Stimulated activated CD4-positive, alpha-beta T cell treated with anti-CD3 and anti-CD28 coated beads, Interleukin-15, amount 100 ng/mL, for 1 hour (primary cell): ENCODE results near the gene MRTFB.

ENCODE experiments used
- DNase-seq, 2 donors: peaks; one replicate each; pipeline ENCODE4 v3.0.0-alpha.2; 2020; ENCODE audit warnings: low read depth in 1 of 2, low spot score in 1 of 2

MRTFB gene

GRCh38 chr16:14223632-14224031, 152.5 kb downstream of the MRTFB start:
- no peak for DNase-seq

DNA sequence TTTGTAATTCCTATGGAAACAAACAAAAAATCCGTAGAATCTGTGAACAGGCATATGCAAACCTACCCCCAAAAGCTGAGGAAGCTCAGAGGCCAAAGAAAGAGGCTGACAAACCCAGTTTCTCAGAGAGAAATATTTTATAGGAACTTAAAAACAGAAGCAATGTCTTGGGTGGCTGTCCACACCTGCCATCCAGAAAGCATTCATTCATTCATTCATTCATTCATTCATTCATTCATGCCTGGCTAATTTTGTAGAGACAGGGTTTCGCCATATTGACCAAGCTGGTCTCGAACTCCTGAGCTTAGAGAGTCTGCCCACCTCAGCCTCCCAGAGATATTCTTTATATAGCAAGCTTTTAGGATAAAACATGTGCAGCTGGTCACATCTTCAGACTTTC, 154.3 kb downstream of the MRTFB start:
- DNase-seq: no peak

- DNase-seq: no peak
Observed at GRCh38 chr16:14232106-14232864, 161.2 kb downstream of the MRTFB start.

DNA sequence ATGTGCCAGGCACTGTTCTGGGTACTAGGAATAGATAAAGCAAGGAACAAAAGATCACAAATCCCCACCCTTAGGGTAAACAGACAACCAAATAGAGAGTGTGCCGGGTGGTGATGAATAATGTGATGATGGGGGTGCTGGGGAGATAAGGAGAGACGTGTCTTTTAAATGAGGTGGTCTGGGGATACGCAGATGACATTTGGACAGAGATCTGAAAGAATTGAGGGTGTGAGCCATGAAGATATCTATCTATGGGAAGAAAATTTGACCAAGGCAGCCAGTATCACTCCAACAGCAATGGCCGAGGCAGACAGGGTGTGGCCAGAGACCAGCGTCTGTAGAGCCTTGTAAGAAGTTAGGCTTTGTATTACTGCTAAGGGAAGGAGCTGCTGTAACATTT, 165.3 kb downstream of the MRTFB start:
- no peak for DNase-seq

GRCh38 chr16:14238756-14239155, 167.6 kb downstream of the MRTFB start:
- DNase-seq: no peak

DNA sequence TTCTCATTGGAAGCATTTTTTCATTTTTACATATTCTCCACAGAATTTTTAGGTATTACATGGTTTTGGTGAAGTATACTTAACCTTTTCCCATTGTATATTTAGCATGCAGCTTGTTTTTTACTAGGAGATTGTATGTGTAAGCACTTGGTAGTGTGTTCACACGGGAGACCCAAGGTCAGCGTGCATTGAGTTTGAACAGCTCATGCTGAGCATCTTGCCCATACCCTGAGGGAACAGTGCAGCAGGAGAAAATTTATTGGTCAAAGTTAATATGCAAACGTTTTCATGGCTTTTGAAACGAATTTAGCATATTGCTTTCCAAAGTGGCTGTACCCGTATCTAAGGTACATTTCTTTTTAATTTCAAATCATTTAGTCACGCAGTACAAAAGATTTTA, 168.7 kb downstream of the MRTFB start:
- no peak for DNase-seq

DNA sequence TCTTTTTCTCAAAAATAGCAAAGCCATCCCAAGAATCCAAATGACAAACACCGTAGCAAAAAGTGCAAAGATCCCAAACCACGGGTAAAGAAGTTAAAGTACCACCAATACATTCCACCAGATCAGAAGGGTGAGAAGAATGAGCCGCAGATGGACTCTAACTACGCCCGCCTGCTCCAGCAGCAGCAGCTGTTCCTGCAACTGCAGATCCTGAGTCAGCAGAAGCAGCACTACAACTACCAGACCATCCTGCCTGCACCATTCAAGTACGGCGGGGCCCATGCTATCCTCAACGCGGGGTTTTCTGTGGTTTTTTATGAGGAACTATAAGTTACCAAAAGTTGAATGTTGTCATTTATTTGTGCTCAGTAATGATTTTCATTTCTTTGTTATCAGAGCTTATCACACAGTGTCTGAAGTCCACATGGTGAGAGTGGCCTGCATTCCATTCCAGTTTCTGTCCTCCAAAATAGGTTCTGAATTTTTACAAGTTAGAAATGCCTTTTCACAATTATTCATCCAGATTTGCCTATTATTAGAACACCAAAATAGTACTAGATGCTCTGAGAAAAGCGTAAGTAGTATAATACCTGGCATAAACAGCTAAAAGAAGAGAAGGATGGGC, 169.2 kb downstream of the MRTFB start:
- no peak for DNase-seq

DNA sequence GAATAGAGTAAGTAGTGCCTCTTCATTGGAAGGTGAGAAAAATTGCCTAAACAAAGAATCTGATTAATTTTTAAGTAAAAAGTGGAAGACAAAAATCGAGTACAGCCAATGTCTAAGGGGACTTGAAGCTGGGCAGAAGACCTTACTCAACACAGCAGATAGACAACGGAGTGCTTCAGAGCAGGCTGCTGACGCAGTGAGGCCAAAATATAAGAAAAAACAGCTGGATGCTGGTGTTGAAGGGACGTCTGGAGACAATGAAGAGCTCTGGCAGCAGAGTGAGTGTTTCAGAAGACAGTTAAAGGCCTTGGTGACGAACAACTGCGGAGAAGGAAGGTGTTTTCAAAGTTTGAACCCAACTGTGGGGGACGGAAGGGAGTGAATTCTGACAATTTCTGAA, 169.8 kb downstream of the MRTFB start:
- DNase-seq: no peak

- DNase-seq: no peak
Observed at GRCh38 chr16:14241631-14242030, 170.5 kb downstream of the MRTFB start.

DNA sequence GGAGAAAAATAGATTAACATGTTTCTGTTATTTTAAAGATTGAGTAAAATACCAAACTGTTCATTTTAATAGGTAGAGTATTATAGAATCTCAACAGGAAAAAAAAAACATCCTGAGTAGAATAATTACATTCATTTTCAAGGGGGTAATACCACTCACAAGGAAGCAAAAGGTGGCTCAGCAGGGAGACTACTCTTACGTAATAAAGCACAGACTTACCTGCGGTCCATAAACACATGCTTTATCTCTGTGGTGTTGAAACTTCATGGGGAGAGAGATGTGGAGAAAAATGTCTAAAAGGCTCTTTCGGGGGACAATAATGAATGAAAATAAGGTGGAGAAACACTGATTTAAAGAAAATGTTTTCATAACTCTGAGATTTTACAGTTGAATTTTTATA, 171.7 kb downstream of the MRTFB start:
- no peak for DNase-seq

- DNase-seq: no peak
Observed at GRCh38 chr16:14244196-14245010, 173.3 kb downstream of the MRTFB start.

GRCh38 chr16:14248791-14249190, 177.7 kb downstream of the MRTFB start:
- no peak for DNase-seq

GRCh38 chr16:14249291-14250032, 178.3 kb downstream of the MRTFB start:
- DNase-seq: peak in 1 of 2 donors; percentile 10

DNA sequence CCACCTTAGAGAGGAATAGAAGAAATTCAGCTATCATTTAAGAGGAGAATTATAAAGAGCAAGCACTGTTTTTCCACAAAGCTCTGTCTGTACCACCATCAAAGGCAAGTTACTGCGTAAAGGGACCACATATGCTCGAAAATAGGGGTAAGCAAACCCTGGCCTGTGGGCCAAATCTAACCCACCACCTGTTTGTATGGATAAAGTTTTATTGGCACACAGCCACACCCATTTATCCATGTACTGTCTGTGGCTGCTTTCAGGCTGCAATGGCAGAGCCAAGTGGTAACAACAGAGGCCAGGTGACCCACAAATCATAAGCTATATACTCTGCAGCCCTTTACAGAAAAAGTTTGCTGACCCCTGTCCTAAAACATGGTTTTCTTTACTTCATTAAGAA, 180.3 kb downstream of the MRTFB start:
- no peak for DNase-seq

DNA sequence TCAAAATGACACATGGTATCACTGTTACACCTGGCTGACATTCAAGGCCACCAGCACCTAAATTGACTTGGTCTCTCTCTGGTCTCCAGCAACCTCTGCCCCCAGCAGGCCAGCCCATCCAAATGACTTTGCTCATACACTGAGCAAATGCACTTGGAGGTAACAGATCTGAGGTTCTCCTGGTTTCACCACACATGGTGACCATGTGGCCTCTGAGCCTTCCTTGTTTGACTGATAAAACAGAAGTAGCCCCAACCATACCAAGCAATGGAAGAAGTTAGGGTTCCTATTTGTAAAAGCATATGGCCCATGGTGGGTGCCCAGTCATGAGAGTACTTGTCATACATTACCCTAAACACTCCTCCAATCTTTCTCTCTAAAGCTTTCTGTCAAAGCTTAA, 181.7 kb downstream of the MRTFB start:
- no peak for DNase-seq

GRCh38 chr16:14263011-14263410, 191.9 kb downstream of the MRTFB start:
- no peak for DNase-seq

- DNase-seq: no peak
Observed at GRCh38 chr16:14263769-14264168, 192.7 kb downstream of the MRTFB start.

GRCh38 chr16:14264327-14264943, 193.3 kb downstream of the MRTFB start:
- no peak for DNase-seq

DNA sequence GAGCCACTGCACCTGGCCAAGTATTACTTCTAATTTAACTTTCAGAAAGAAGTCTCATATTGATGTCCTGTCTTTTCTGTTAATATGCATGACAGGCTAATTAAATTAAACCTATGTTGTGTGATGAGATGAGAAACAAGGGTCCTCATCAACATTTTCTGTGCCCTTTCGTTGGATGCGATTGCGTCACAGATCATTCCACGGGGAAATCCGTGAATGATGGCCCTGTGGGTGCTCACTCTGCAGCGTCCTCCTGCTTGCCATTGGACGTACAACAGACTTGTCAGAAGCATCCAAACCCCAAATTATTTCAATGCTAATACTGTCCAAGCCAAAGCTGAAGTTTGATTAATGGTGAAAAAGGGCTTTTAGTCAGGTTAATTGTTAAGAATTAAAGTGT, 197.0 kb downstream of the MRTFB start:
- DNase-seq: no peak

DNA sequence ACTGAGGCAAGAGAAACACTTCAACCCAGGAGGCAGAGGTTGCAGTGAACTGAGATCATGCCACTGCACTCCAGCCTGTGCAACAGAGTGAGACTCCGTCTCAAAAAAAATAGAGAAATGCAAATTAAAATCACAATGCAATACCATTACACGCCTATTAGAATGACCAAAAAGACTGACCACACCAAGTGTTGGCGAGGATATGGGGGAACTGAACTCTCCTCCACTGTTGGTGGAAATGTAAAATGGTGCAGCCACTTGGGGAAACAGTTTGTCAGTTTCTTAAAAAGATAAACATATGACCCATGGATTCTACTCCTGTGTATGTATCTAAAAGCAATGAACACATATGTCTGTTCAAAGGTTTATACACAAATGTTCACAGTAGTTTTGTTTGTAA, 204.8 kb downstream of the MRTFB start:
- no peak for DNase-seq

DNA sequence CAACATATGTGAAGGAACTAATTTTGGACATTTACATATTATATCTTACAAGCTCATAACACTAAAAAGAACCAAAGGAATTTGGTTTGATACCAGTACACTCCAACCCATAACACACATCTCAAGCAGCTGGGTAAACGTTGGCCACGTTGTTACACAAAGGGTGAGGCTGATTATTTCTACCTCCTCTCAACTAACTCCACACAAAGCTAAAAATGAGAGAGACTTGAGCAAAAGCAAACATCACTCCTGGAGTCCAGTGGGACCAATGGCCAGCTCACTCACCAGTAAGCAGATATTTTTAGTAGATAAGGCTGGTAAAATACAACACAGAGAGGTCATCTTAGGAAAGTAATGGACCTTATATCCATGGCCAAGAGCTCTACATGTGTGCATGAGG, 207.6 kb downstream of the MRTFB start:
- no peak for DNase-seq
